ENCODE data around the gene SSX2IP. TPM values are rescaled to one million over a fixed set of nuclear protein-coding genes. Genes with fewer than 3 reads are reported as not detected.

The SSX2IP gene
- total RNA-seq, 5 donors from 2014 or later (not counting 1 experiment from before 2014, with no cell fraction given), result 6.2 to 10.9 (median 7.7) TPM

DNA sequence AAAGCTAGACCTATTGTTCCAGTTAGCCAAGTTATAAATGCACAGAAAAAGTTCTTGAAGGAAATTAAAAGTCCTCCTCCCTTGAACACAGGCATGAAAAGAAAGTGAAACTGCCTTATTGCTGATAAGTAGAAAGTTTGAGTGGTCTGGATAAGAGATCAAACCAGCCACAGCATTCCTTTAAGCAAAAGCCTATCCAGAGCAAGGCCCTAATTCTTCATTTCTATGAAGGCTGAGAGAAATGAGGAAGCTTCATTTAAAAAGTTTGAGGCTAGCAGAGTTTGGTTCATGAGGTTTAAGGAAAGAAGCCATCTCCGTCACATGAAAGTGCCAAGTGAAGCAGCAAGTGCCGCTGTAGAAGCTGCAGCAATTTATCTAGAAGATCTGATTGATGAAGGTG, 2.7 kb upstream of the SSX2IP start:
- Histone ChIP-seq H3K27me3 (replicated peaks in 1 of 2; ENCODE audit: control insufficient read depth in 2 of 2, extremely low read depth in 1 of 2, insufficient read depth in 2 of 2, low read length in 1 of 2) (no peaks in the 10 kb centered on the region), H3K27ac (ENCODE audit: low read length) (peak overlapping the region; percentile 84), H3K36me3 (ENCODE audit: control insufficient read depth in 2 of 2, extremely low read depth in 1 of 2, insufficient read depth in 1 of 2, low read length in 1 of 2) (no peaks in the 10 kb centered on the region), H3K9me3 (no peaks in the 10 kb centered on the region), H3K4me1 (ENCODE audit: control insufficient read depth in 1 of 2, extremely low read depth in 1 of 2, insufficient read depth in 2 of 2, low read length in 2 of 2) (peaks cover 27 to 32% of the 10 kb centered on the region in 2 experiments), H3K4me3 (ENCODE audit: control insufficient read depth in 1 of 2, extremely low read depth in 1 of 2, low read length in 1 of 2) (peak overlapping the region; percentile 38 to 41)
- Mint-ChIP-seq H3K27me3 (peaks cover 0 to 5% of the 10 kb centered on the region in 2 donors), H3K36me3 (no peaks in the 10 kb centered on the region), H3K9me3 (no peaks in the 10 kb centered on the region), H3K4me1 (peaks cover 45 to 57% (median 46%) of the 10 kb centered on the region in 3 donors), H3K27ac (peak overlapping the region; percentile 92 to 96), H3K4me3 (peak overlapping the region; percentile 75 to 99 (median 81))
- WGBS (ENCODE audit: insufficient coverage), result no CpG with 5 or more reads among the region's 2 CpGs
- DNase-seq (peak in 3 of 35 experiments; percentile 5 to 55 (median 5)), ATAC-seq (replicated peaks in 1 of 4) (no peak)
- ChIA-PET POLR2A (interaction anchor here in 1 of 2 donors (0.6 kb wide), 1 partner anchor 13 kb away, joined by 3 read pairs; no protein-coding TSS in a partner anchor), CTCF (interaction anchor here (0.6 to 1.8 kb wide), 8 partner anchors 31 to 761 kb away, joined by 3 to 8 read pairs (median 3); no protein-coding TSS in a partner anchor)

DNA sequence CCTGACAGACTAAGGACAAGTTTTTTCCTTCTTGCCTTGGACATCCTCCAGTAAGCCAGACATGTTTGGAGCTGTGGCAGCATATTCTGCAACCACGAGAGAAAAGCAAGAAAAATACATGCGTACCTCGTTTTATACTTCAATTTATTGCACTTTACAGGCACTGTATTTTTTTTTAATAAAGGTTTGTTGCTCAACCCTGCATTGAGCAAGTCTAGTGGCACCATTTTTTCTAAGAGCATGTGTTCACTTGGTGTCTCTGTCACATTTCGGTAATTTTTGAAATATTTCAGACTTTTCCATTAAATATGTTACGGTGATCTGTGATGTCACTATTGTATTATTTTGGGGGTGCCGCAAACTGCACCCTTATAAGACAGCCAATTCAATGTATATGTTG, 2.1 kb upstream of the SSX2IP start:
- peak overlapping the region; percentile 84 for H3K27ac ChIP-seq (ENCODE audit: low read length)
- DNase-seq (no peak), ATAC-seq (replicated peaks in 1 of 4) (no peak)
- peaks cover 49 to 63% (median 51%) of the 10 kb centered on the region in 3 donors for H3K4me1 Mint-ChIP-seq
- ChIA-PET CTCF (interaction anchor here in 1 of 2 donors (0.6 to 1.8 kb wide), 7 partner anchors 31 to 760 kb away, joined by 3 to 8 read pairs (median 3); no protein-coding TSS in a partner anchor), POLR2A (interaction anchor here in 1 of 2 donors (0.6 kb wide), 1 partner anchor 11 kb away, joined by 3 read pairs; no protein-coding TSS in a partner anchor)
- peaks cover 0 to 5% of the 10 kb centered on the region in 2 donors for H3K27me3 Mint-ChIP-seq
- no peaks in the 10 kb centered on the region for H3K27me3 ChIP-seq (replicated peaks in 1 of 2; ENCODE audit: control insufficient read depth in 2 of 2, extremely low read depth in 1 of 2, insufficient read depth in 2 of 2, low read length in 1 of 2)
- H3K9me3 Mint-ChIP-seq, result no peaks in the 10 kb centered on the region
- peak overlapping the region; percentile 92 to 96 for H3K27ac Mint-ChIP-seq
- H3K4me3 Mint-ChIP-seq, result peak overlapping the region; percentile 75 to 99 (median 81)
- no peaks in the 10 kb centered on the region for H3K9me3 ChIP-seq
- no CpG with 5 or more reads among the region's 6 CpGs for WGBS (ENCODE audit: insufficient coverage)
- H3K36me3 ChIP-seq (ENCODE audit: control insufficient read depth in 2 of 2, extremely low read depth in 1 of 2, insufficient read depth in 1 of 2, low read length in 1 of 2), result no peaks in the 10 kb centered on the region
- H3K4me3 ChIP-seq (ENCODE audit: control insufficient read depth in 1 of 2, extremely low read depth in 1 of 2, low read length in 1 of 2), result no peak overlapping the region
- H3K36me3 Mint-ChIP-seq, result no peaks in the 10 kb centered on the region
- peaks cover 27 to 33% of the 10 kb centered on the region in 2 experiments for H3K4me1 ChIP-seq (ENCODE audit: control insufficient read depth in 1 of 2, extremely low read depth in 1 of 2, insufficient read depth in 2 of 2, low read length in 2 of 2)

DNA sequence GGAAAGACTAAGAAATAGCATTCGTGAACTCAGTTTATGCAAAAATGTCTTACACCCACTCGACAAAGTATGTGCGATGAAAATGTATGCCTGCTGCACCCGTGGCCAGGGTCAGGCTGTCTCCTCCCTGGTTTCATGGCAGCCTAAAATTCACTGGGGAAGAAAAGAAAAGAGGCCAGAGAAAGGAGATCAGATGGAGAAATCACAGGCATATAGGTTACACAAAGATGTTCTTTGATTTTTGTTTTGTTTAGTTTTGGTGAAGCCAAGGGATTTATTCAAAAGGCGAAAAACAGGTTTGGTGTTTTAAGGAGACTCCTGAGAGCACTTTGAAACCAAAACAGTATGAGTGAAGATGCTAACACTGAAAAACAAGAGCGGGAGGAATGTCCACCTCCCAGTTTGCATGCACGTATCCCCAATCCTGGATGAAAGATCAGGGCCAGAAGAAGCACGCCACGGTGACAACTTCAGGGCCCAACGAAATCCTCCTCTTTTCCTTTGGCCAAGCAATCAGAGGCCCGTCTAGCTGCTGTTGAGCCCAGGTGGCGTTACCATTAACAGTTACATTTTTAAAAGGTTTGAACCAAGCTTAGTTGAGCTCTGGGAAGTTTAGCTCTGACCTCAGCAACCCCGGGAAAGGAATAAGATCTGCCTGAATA, 992 bp upstream of the SSX2IP start:
- Mint-ChIP-seq H3K36me3 (no peaks in the 10 kb centered on the region), H3K4me1 (peaks cover 56 to 74% (median 61%) of the 10 kb centered on the region in 3 donors), H3K4me3 (peak overlapping the region; percentile 92 to 99 (median 94)), H3K9me3 (no peaks in the 10 kb centered on the region), H3K27ac (peak overlapping the region; percentile 95 to 98), H3K27me3 (peaks cover 0 to 5% of the 10 kb centered on the region in 2 donors)
- no peak for ATAC-seq (replicated peaks in 1 of 4)
- Histone ChIP-seq H3K27ac (ENCODE audit: low read length) (peak overlapping the region; percentile 81), H3K9me3 (no peaks in the 10 kb centered on the region), H3K27me3 (replicated peaks in 1 of 2; ENCODE audit: control insufficient read depth in 2 of 2, extremely low read depth in 1 of 2, insufficient read depth in 2 of 2, low read length in 1 of 2) (no peaks in the 10 kb centered on the region), H3K36me3 (ENCODE audit: control insufficient read depth in 2 of 2, extremely low read depth in 1 of 2, insufficient read depth in 1 of 2, low read length in 1 of 2) (no peaks in the 10 kb centered on the region), H3K4me1 (ENCODE audit: control insufficient read depth in 1 of 2, extremely low read depth in 1 of 2, insufficient read depth in 2 of 2, low read length in 2 of 2) (peaks cover 27 to 37% of the 10 kb centered on the region in 2 experiments), H3K4me3 (ENCODE audit: control insufficient read depth in 1 of 2, extremely low read depth in 1 of 2, low read length in 1 of 2) (peak overlapping the region; percentile 64 to 86)
- DNase-seq, result no peak
- ChIA-PET POLR2A (interaction anchor here in 1 of 2 donors (0.6 to 1.2 kb wide), 2 partner anchors 10 to 513 kb away, joined by 3 to 7 read pairs; no protein-coding TSS in a partner anchor), CTCF (interaction anchor here in 1 of 2 donors (0.6 to 0.7 kb wide), 2 partner anchors 24 to 248 kb away, joined by 3 read pairs; no protein-coding TSS in a partner anchor)
- WGBS (ENCODE audit: insufficient coverage), result 85% methylated on average over 9 of the region's 13 CpGs

DNA sequence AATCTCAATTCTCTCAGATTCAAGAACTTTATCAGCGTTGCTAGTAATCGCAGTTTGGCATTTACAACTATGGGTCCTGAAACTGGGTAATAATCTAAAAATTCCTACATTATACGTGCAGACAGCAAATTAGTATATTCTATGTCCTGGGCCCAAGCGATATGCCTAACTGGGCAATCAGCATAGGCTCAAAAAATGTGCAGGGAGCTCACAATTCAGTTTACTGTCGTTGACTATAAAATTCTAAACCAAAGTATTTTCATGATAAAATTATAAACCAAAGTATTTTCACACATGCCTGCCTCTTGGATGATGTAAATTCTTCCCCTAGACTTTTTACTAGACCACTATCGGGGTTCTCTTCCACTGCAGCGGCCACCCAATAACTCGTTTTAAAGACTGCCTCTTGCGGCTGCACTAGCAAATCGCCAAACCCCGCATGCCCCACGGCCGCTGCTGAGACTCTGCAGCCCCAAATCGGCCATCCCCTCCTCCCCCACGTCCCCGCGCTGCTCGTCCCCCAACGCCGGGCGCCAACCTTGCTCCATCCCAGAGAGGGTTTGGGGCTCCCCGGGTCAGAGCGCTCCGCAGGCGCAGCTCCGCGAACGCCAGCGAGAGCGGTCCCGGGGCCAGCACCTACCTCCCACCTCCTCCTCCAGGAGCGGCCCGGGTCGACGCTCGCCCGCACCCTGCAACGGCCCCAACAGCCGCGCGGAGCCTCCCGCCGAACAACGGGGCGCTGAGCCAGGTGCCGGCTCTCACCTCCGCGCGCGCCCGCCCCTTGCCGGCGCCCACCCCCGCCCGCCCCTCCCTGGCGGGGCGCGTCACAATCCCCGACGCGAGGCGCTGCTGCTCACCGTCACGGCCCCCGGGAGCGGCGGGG, 506 bp downstream of the SSX2IP start:
- Histone ChIP-seq H3K36me3 (ENCODE audit: control insufficient read depth in 2 of 2, extremely low read depth in 1 of 2, insufficient read depth in 1 of 2, low read length in 1 of 2) (no peaks in the 10 kb centered on the region), H3K4me3 (ENCODE audit: control insufficient read depth in 1 of 2, extremely low read depth in 1 of 2, low read length in 1 of 2) (peak overlapping the region; percentile 66 to 81), H3K27ac (ENCODE audit: low read length) (peak overlapping the region; percentile 50), H3K4me1 (ENCODE audit: control insufficient read depth in 1 of 2, extremely low read depth in 1 of 2, insufficient read depth in 2 of 2, low read length in 2 of 2) (peaks cover 27 to 37% of the 10 kb centered on the region in 2 experiments), H3K9me3 (no peaks in the 10 kb centered on the region), H3K27me3 (replicated peaks in 1 of 2; ENCODE audit: control insufficient read depth in 2 of 2, extremely low read depth in 1 of 2, insufficient read depth in 2 of 2, low read length in 1 of 2) (no peaks in the 10 kb centered on the region)
- peak overlapping the region; percentile 27 to 81 for H3K27ac Mint-ChIP-seq
- no peaks in the 10 kb centered on the region for H3K27me3 Mint-ChIP-seq
- no peaks in the 10 kb centered on the region for H3K36me3 Mint-ChIP-seq
- 4% methylated on average over 54 of the region's 67 CpGs for WGBS (ENCODE audit: insufficient coverage)
- DNase-seq (peak in 5 of 35 experiments; percentile 1 to 30 (median 14)), ATAC-seq (replicated peaks in 1 of 4) (peak in 3 of 4 experiments; percentile 71 to 79 (median 72))
- H3K4me3 Mint-ChIP-seq, result peak overlapping the region; percentile 87 to 99 (median 94)
- POLR2A ChIA-PET, result interaction anchor here in 1 of 2 donors (0.8 kb wide), 1 partner anchor 13 kb away, joined by 3 read pairs; no protein-coding TSS in a partner anchor
- no peaks in the 10 kb centered on the region for H3K9me3 Mint-ChIP-seq
- CTCF ChIA-PET, result interaction anchor here (0.6 to 1.5 kb wide), 6 partner anchors 20 to 546 kb away, joined by 3 to 4 read pairs (median 3); partner anchors contain the start of gene PRKACB (in 1 of the 2)
- peaks cover 57 to 71% (median 63%) of the 10 kb centered on the region in 3 donors for H3K4me1 Mint-ChIP-seq

DNA sequence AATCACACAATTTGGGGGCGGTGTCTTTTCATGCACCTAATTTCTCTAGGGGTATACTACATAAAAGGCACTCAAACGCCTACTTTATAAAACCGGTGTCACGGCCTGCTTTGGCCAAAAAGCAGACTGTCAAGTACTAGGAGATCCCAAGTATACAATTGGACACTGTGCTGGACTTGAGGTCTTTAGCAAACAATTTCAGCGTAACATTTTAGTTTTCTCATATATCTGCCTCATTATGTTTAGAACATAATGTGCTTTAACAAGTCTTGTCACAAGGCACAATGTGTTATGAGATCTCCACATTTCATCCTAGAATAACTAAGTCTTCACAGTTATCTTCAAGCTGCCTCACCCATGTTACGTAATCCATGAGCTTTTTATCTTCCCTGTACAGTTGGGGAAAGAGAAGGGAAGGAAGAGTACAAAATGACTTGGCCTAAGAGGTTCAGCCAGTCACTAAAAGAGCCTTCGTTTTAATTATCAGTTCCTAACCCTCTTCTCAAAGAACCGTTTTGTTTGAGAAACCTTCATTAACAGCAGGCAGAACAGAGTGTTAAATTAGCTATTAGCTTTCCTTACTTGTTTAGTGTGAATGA, 1.7 kb downstream of the SSX2IP start:
- Histone ChIP-seq H3K27me3 (replicated peaks in 1 of 2; ENCODE audit: control insufficient read depth in 2 of 2, extremely low read depth in 1 of 2, insufficient read depth in 2 of 2, low read length in 1 of 2) (no peaks in the 10 kb centered on the region), H3K27ac (ENCODE audit: low read length) (no peak overlapping the region), H3K4me3 (ENCODE audit: control insufficient read depth in 1 of 2, extremely low read depth in 1 of 2, low read length in 1 of 2) (no peak overlapping the region), H3K36me3 (ENCODE audit: control insufficient read depth in 2 of 2, extremely low read depth in 1 of 2, insufficient read depth in 1 of 2, low read length in 1 of 2) (no peaks in the 10 kb centered on the region), H3K4me1 (ENCODE audit: control insufficient read depth in 1 of 2, extremely low read depth in 1 of 2, insufficient read depth in 2 of 2, low read length in 2 of 2) (peaks cover 25 to 37% of the 10 kb centered on the region in 2 experiments), H3K9me3 (no peaks in the 10 kb centered on the region)
- peak overlapping the region; percentile 5 to 99 (median 63) for H3K4me3 Mint-ChIP-seq
- WGBS (ENCODE audit: insufficient coverage), result 100% methylated on average over 4 of the region's 8 CpGs
- no peaks in the 10 kb centered on the region for H3K27me3 Mint-ChIP-seq
- ATAC-seq (replicated peaks in 1 of 4), result no peak
- ChIA-PET POLR2A (interaction anchor here (0.5 to 0.6 kb wide), 2 partner anchors 111 to 309 kb away, joined by 3 to 4 read pairs; partner anchors contain the start of gene MCOLN2 (in 1 of the 2)), CTCF (interaction anchor here (0.6 to 1.5 kb wide), 8 partner anchors 14 to 588 kb away, joined by 3 to 4 read pairs (median 3); partner anchors contain the start of gene BCL10 (in 1 of the 2))
- H3K27ac Mint-ChIP-seq, result no peak overlapping the region
- H3K36me3 Mint-ChIP-seq, result peaks cover 1% of the 10 kb centered on the region
- no peaks in the 10 kb centered on the region for H3K9me3 Mint-ChIP-seq
- H3K4me1 Mint-ChIP-seq, result peaks cover 54 to 61% (median 57%) of the 10 kb centered on the region in 3 donors
- DNase-seq, result no peak
